Adrenal gland (tissue), 5 donors: ENCODE measurements around the gene IMMP2L.

Experiments
- POLR2A ChIP-seq, 2 donors: fragments of 450-650 bp; IDR thresholded peaks; one replicate each; pipeline ENCODE4 v1.6.1; 2017; ENCODE audit warnings: antibody characterized with exemption in 2 of 2, mild to moderate bottlenecking in 2 of 2, moderate library complexity in 1 of 2
- TF ChIP-seq, protein P1 (sequence below), 6 experiments: fragments of 450-650 bp in 4 of 6; fragments of 200-600 bp in 2 of 6; sonication (generic) in 1 of 6; IDR thresholded peaks; 1 replicate in 5 of 6; 2 replicates in 1 of 6; pipeline versions ENCODE4 v1.5.1 to v1.8.0; 2016 to 2021; ENCODE audit warnings: antibody characterized with exemption in 6 of 6, mild to moderate bottlenecking in 2 of 6, moderate library complexity in 1 of 6
- donor health status: DM: no; HTN: no; CAD: no.

DNA sequence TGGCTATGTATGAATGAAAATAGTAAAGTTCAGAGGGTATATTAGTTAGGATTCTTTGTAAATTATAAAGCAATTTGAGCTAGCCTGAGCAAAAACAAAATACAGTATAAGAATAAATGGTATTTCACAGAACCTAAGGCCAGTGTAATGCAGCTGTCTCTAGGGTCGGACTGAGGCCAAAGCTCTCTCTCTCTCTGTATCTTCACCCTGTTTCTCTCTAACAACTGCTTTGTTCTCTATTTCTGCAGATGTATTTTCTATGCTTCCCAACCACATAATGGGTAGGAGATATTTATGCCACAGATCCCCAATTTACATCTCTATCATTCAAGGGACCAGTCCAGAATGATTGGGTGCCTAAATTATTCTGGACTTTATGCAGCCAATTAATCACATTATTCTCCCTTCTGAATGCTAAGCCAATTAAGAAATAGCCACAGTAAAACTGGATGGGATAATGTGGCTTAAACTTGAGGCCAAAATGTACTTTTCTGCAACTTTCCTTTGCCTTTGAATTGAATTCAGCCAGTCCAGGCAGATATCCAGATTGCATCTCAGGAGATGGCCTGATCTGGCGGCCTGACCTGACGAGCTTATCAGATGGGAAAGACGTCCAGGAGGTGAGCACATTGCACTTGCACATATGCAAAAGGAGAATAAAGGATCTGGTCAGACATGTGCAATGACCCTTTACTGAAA, 24.6 kb upstream of the IMMP2L start:
- TF ChIP-seq, protein P1, sequence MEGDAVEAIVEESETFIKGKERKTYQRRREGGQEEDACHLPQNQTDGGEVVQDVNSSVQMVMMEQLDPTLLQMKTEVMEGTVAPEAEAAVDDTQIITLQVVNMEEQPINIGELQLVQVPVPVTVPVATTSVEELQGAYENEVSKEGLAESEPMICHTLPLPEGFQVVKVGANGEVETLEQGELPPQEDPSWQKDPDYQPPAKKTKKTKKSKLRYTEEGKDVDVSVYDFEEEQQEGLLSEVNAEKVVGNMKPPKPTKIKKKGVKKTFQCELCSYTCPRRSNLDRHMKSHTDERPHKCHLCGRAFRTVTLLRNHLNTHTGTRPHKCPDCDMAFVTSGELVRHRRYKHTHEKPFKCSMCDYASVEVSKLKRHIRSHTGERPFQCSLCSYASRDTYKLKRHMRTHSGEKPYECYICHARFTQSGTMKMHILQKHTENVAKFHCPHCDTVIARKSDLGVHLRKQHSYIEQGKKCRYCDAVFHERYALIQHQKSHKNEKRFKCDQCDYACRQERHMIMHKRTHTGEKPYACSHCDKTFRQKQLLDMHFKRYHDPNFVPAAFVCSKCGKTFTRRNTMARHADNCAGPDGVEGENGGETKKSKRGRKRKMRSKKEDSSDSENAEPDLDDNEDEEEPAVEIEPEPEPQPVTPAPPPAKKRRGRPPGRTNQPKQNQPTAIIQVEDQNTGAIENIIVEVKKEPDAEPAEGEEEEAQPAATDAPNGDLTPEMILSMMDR (IDR thresholded peaks at IDR 0.05) = no peak
- TF ChIP-seq POLR2A (IDR thresholded peaks at IDR 0.05) = no peak
